ENCODE measurements around the gene GGA1.

GGA1 gene

DNA sequence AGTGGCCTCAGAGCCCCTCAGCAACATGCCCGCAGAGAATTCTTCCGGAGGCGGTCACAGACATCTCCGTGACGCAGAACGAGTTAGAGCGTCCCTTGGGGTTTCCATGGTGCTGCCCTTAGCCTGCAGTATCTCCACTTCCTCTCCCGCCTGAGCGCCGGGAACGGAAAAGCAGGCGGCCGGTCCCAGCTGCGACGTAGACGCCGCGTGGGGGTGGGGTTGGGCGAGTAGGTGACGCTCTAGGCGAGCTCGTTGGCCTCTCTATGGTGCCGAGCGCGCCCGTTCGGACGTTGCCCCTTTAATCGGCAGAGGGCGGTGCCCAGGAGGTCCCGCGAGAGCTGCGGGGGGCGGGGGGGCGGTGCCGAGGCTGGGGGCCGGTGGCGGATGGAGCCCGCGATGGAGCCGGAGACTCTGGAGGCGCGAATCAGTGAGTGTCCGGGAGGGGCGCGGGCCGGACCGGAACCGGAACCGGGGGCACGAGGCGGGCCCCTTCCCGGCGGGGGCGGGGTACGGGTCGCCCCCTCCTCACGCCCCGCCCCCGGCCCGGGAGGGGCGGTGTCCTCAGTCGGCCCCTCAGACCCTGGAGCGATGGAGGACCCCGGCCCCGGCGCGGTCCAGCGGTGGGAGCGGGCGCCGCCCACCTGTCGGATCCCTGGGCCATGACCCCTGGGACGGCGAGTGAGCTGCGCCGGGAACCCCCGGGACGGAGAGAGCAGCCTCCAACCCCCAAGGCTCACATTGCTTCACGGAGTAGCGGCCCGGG is at the start of gene GGA1:
Gene GGA1, plus strand, starts transcription at position 358 of the 763 bp plus-strand sequence. Its CDS starts 27 bp downstream, at position 385.
- Histone ChIP-seq H3K36me3 (ENCODE audit: insufficient read depth, low read length) (peaks cover 4% of the 10 kb centered on the region), H3K9me3 (ENCODE audit: low read length) (no peaks in the 10 kb centered on the region), H3K4me1 (ENCODE audit: insufficient read depth, low read length) (peaks cover 13% of the 10 kb centered on the region), H3K4me3 (ENCODE audit: low read length) (peak within 1 kb of the TSS; percentile 71), H2AFZ (ENCODE audit: low read depth, low read length) (peak within 1 kb of the TSS; percentile 72), H3K27me3 (ENCODE audit: insufficient read depth, low read length) (peaks cover 3% of the 10 kb centered on the region)

DNA sequence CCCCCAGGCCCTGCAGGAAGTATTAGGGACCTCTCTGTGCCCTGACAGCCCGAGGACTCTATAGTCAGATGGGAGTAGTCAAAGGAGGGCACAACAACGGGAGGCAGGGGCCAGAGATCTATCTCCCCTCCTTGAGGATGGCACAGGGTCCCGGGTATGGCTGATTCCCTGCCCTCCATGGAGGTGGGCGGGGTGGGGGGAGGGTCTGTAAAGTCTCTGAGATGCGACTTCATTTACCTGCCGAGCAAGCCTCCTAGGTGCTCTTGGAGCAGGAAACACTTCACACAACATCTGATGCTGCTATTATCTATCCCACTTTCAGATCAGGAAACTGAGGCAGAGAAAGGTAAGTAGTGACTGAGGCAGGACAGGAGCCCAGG is 49.1 kb upstream of the GGA1 start:
- H3K27me3 ChIP-seq (ENCODE audit: insufficient read depth, low read length), result peaks cover 8% of the 10 kb centered on the region
- H3K4me1 ChIP-seq (ENCODE audit: insufficient read depth, low read length), result peaks cover 17% of the 10 kb centered on the region
- H3K36me3 ChIP-seq (ENCODE audit: insufficient read depth, low read length), result no peaks in the 10 kb centered on the region
- H2AFZ ChIP-seq (ENCODE audit: low read depth, low read length), result peak overlapping the region; percentile 37
- peak overlapping the region; percentile 35 for H3K4me3 ChIP-seq (ENCODE audit: low read length)
- no peaks in the 10 kb centered on the region for H3K9me3 ChIP-seq (ENCODE audit: low read length)

DNA sequence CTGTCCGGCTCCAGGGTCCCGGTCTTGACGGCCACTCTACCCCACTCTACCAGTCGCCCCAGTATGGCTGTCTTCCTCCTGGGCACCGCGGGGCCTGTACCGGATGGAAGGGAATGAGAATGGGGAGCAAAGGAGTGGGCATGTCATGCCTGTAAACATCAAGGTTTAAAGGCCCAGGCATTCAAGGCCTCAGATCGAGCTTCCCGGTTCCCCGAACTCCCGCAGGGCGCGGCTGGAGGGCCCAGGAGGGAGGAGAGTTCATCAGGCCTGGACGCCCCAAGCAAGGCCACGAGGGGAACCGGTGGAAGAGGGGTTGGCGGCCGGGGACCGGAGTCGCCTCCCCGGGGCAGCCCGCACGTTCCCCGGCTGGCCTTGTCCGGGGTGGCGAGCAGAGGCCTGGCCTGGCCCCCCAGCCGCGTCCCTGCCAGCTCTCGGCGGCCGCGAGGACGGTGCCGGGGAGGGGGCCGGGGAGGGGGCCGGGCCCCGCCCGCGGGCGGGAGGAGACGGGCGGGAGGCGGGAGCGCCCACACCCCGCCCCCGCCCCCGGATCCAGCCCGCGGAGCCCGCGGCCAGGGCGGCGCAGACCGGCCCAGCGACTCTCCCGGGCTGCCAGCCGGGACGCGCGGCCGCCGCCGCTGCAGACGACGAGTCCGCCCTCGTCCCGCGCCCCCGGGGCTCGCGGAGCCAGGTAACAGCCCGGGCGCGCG is 48.6 kb upstream of the GGA1 start, which contains the start of gene CDC42EP1:
Gene CDC42EP1, plus strand, starts transcription at position 580 of the 707 bp plus-strand sequence. CDS start 5,870 bp downstream, outside the sequence.
- peak within 1 kb of the TSS; percentile 43 for H2AFZ ChIP-seq (ENCODE audit: low read depth, low read length)
- peaks cover 17% of the 10 kb centered on the region for H3K4me1 ChIP-seq (ENCODE audit: insufficient read depth, low read length)
- H3K27me3 ChIP-seq (ENCODE audit: insufficient read depth, low read length), result peaks cover 8% of the 10 kb centered on the region
- H3K4me3 ChIP-seq (ENCODE audit: low read length), result peak within 1 kb of the TSS; percentile 71
- no peaks in the 10 kb centered on the region for H3K36me3 ChIP-seq (ENCODE audit: insufficient read depth, low read length)
- H3K9me3 ChIP-seq (ENCODE audit: low read length), result no peaks in the 10 kb centered on the region

GRCh38 chr22:37560608-37561211 is 47.9 kb upstream of the GGA1 start:
- H3K9me3 ChIP-seq (ENCODE audit: low read length), result no peaks in the 10 kb centered on the region
- peaks cover 17% of the 10 kb centered on the region for H3K4me1 ChIP-seq (ENCODE audit: insufficient read depth, low read length)
- no peaks in the 10 kb centered on the region for H3K36me3 ChIP-seq (ENCODE audit: insufficient read depth, low read length)
- peak overlapping the region; percentile 71 for H3K4me3 ChIP-seq (ENCODE audit: low read length)
- H2AFZ ChIP-seq (ENCODE audit: low read depth, low read length), result peak overlapping the region; percentile 43
- peaks cover 8% of the 10 kb centered on the region for H3K27me3 ChIP-seq (ENCODE audit: insufficient read depth, low read length)

GRCh38 chr22:37561212-37562048 is 47.2 kb upstream of the GGA1 start:
- peak overlapping the region; percentile 43 for H2AFZ ChIP-seq (ENCODE audit: low read depth, low read length)
- no peaks in the 10 kb centered on the region for H3K9me3 ChIP-seq (ENCODE audit: low read length)
- peaks cover 8% of the 10 kb centered on the region for H3K27me3 ChIP-seq (ENCODE audit: insufficient read depth, low read length)
- peaks cover 3% of the 10 kb centered on the region for H3K36me3 ChIP-seq (ENCODE audit: insufficient read depth, low read length)
- peak overlapping the region; percentile 71 for H3K4me3 ChIP-seq (ENCODE audit: low read length)
- peaks cover 17% of the 10 kb centered on the region for H3K4me1 ChIP-seq (ENCODE audit: insufficient read depth, low read length)

DNA sequence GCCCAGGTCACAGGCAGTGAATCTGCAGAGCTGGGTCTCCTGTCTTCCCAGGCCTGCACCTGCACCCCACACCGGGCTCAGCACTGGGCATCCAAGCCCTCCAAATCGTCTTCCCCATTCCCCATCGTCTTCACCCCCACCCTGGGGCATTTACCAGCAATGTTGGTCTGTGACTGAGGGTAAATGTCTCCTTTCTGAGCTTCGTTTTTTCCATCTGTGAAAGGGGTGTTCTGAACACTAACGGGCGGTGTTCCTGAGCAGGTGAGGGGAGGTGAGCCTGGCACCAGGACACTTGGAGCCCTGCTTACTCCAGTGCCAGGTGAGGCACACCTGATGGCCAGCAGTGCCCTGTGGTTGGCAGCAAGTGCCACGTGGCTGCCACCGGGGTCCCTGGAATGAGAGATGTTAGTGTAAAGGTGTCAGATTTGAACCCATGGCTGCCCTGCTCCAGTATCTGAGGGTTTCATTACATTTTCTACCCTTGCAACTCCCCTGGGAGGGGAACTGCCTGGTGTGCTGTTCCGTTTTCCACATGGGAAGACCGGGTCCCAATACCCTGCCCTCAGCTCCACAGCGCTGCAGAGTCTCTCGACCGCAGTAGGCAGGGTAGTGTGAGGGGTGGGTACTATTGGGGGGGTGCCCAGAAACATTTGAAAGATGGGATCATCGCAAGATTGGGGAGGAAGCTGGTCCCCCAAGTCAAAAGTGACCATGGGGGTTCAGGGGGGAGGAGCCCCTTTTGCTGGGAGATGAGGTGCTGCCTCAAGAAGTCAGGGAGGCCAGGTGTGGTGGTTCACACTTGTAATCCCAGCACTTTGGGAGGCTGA is 46.4 kb upstream of the GGA1 start:
- H3K36me3 ChIP-seq (ENCODE audit: insufficient read depth, low read length), result peaks cover 8% of the 10 kb centered on the region
- no peaks in the 10 kb centered on the region for H3K9me3 ChIP-seq (ENCODE audit: low read length)
- H3K4me1 ChIP-seq (ENCODE audit: insufficient read depth, low read length), result peaks cover 17% of the 10 kb centered on the region
- H2AFZ ChIP-seq (ENCODE audit: low read depth, low read length), result no peak overlapping the region
- H3K27me3 ChIP-seq (ENCODE audit: insufficient read depth, low read length), result peaks cover 4% of the 10 kb centered on the region
- peak overlapping the region; percentile 71 for H3K4me3 ChIP-seq (ENCODE audit: low read length)

GRCh38 chr22:37563153-37564081 is 45.2 kb upstream of the GGA1 start:
- peaks cover 8% of the 10 kb centered on the region for H3K36me3 ChIP-seq (ENCODE audit: insufficient read depth, low read length)
- peaks cover 4% of the 10 kb centered on the region for H3K27me3 ChIP-seq (ENCODE audit: insufficient read depth, low read length)
- H3K9me3 ChIP-seq (ENCODE audit: low read length), result no peaks in the 10 kb centered on the region
- no peak overlapping the region for H3K4me3 ChIP-seq (ENCODE audit: low read length)
- peaks cover 17% of the 10 kb centered on the region for H3K4me1 ChIP-seq (ENCODE audit: insufficient read depth, low read length)
- H2AFZ ChIP-seq (ENCODE audit: low read depth, low read length), result no peak overlapping the region

DNA sequence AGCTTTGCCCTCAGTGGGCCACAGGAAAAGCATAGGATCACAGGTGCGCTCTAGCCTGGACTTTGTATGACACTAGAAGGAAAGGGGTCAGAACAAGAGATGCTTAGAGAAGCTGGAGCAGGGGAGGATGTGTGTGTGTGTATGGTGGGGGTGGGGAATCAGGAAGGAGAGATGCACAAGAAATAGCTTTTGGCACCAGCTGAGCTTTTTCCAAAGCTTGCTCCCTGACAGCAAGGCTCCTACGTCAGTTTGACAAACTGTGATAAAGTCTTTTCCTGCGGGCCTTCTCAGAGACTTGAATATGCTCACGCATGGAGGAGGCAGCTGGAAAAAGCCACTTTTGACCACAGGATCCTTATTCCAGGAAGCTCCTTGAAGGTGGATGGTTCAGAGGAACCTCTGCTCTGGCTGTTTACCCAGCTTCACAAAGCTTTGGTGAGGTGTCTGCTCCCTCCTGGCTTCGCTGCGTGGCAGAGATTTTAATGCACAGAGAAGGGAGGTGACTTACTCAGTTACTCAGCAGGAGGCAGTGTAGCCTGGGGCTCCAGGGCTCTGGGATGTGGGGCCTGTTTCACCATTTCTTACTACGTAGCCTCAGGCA is 44.4 kb upstream of the GGA1 start:
- peaks cover 8% of the 10 kb centered on the region for H3K36me3 ChIP-seq (ENCODE audit: insufficient read depth, low read length)
- peaks cover 4% of the 10 kb centered on the region for H3K27me3 ChIP-seq (ENCODE audit: insufficient read depth, low read length)
- no peaks in the 10 kb centered on the region for H3K9me3 ChIP-seq (ENCODE audit: low read length)
- no peak overlapping the region for H3K4me3 ChIP-seq (ENCODE audit: low read length)
- H2AFZ ChIP-seq (ENCODE audit: low read depth, low read length), result no peak overlapping the region
- peaks cover 17% of the 10 kb centered on the region for H3K4me1 ChIP-seq (ENCODE audit: insufficient read depth, low read length)

GRCh38 chr22:37565830-37566229 is 42.8 kb upstream of the GGA1 start:
- H3K4me1 ChIP-seq (ENCODE audit: insufficient read depth, low read length), result peaks cover 16% of the 10 kb centered on the region
- H3K36me3 ChIP-seq (ENCODE audit: insufficient read depth, low read length), result peaks cover 8% of the 10 kb centered on the region
- no peak overlapping the region for H2AFZ ChIP-seq (ENCODE audit: low read depth, low read length)
- no peak overlapping the region for H3K4me3 ChIP-seq (ENCODE audit: low read length)
- H3K27me3 ChIP-seq (ENCODE audit: insufficient read depth, low read length), result no peaks in the 10 kb centered on the region
- H3K9me3 ChIP-seq (ENCODE audit: low read length), result no peaks in the 10 kb centered on the region

DNA sequence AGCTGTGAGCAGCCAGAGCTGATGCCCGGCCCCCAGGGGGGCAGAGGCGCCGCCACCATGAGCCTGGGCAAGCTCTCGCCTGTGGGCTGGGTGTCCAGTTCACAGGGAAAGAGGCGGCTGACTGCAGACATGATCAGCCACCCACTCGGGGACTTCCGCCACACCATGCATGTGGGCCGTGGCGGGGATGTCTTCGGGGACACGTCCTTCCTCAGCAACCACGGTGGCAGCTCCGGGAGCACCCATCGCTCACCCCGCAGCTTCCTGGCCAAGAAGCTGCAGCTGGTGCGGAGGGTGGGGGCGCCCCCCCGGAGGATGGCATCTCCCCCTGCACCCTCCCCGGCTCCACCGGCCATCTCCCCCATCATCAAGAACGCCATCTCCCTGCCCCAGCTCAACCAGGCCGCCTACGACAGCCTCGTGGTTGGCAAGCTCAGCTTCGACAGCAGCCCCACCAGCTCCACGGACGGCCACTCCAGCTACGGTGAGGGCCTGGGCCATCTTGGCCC is 42.3 kb upstream of the GGA1 start:
- H3K27me3 ChIP-seq (ENCODE audit: insufficient read depth, low read length), result no peaks in the 10 kb centered on the region
- no peaks in the 10 kb centered on the region for H3K9me3 ChIP-seq (ENCODE audit: low read length)
- peaks cover 8% of the 10 kb centered on the region for H3K36me3 ChIP-seq (ENCODE audit: insufficient read depth, low read length)
- peaks cover 11% of the 10 kb centered on the region for H3K4me1 ChIP-seq (ENCODE audit: insufficient read depth, low read length)
- H3K4me3 ChIP-seq (ENCODE audit: low read length), result no peak overlapping the region
- H2AFZ ChIP-seq (ENCODE audit: low read depth, low read length), result no peak overlapping the region
